ENCODE data around the gene SEMA4B.
"Not testable (repeated sequence)": the region's sequence is repeated elsewhere in the genome, so short reads cannot be mapped to it uniquely, and the experiment has no call there.

The SEMA4B gene

DNA sequence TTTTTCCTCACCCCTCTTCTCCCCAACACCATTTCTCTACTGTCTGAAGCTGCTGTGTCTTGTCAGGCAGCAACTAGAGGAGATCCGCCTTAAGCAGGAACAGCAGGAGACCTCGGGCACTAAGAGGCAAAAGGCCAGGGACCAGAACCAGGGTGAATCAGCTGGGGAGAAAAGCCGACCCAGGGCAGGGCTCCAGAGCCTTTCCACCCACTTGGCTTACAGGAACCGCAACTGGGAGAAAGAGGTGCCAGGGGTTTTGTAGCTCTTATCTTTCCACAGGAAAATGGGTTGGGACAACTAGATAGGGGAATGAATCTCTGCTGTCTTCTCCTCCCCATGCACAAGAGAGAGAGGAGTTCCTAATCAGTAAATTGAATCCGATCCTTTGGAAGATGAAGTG is 61.3 kb downstream of the SEMA4B start:
- DNase-seq = no peak

DNA sequence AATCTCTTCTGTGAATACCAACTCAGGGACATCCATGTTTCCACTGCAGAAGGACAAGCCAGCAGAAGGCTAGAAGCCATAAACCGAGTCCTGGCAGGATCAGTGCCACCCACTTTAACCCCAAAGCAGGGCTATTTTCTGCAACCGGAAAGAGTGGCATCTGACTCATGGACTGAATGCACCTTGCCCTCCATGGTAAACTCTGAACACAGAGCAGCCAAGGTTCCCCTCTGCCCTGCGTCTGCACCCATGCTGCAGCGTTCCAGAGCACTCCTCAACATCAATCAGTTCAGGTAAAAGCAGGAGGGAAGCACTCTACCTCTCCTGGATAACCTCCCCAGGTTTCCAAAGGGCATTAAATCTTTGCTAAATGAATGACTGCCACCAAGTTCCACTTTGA is 63.5 kb downstream of the SEMA4B start:
- DNase-seq = peak; percentile 46

GRCh38 chr15:90265271-90266060 is 64.3 kb downstream of the SEMA4B start, which contains the start of gene NGRN:
Gene NGRN (plus strand): TSS chr15:90265672. CDS start chr15:90265713, 41 bp downstream.
- peak; percentile 91 for DNase-seq

DNA sequence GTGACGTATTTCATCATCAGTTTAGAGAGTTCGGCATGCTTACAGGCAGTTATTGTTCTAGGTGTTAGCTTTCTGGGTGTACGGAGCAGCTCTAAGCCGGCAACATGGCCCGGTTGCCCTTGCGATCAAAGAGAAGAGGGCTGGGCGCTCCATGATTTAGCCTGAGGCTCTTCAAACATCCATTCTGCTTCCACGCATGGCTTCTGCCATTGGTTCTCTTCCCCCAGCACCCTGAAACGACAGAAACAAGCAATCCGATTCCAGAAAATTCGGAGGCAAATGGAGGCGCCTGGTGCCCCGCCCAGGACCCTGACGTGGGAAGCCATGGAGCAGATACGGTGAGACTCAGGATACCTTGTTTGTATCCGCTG is 64.9 kb downstream of the SEMA4B start:
- DNase-seq = peak; percentile 40

DNA sequence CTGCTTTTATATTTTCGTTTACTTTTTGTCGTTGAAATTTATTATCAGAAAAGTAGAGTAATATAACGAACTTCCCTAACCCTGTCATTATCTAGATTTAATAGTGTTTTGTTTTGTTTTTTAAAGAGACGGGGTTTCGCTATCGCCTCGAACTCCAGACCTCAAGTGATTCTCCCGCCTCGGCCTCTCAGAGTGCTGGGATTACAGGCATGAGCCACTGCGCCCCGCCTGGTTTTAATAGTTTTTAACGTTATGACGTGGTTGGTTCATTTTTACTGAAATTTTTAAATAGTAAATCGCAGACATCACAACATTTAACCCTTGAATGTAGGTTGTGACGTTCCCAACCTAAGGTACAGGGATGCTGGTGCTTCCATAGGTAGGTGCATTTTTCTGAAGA is 65.4 kb downstream of the SEMA4B start:
- peak; percentile 20 for DNase-seq

GRCh38 chr15:90268415-90268814 is 67.3 kb downstream of the SEMA4B start:
- no peak for DNase-seq

DNA sequence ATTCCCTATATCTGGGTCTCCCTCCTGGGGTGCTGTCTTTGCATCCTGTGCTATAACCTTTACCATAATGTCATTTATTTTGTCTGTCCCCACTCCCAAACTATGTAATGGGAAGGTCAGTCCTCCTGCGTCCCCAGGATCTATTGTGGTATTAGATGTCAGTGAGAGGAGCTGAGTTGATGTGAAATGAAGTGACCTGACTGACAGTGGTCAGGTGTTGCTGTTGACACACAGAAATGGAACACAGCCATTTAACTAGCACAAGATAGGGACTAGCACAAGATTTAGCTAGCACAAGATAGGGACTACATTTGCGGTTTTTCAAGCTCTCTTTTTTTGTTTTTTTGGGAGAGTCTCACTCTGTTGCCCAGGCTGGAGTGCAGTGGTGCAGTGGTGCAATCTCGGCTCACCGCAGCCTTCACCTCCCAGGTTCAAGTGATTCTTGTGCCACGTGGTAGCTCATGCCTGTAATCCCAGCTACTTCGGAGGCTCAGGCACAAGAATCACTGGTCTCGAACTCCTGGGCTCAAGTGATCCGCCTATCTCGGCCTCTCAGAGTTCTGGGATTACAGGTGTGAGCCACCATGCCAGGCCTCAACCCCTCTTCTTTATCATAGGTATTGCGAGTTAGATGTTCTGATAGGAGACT is 69.5 kb downstream of the SEMA4B start:
- DNase-seq = no peak

DNA sequence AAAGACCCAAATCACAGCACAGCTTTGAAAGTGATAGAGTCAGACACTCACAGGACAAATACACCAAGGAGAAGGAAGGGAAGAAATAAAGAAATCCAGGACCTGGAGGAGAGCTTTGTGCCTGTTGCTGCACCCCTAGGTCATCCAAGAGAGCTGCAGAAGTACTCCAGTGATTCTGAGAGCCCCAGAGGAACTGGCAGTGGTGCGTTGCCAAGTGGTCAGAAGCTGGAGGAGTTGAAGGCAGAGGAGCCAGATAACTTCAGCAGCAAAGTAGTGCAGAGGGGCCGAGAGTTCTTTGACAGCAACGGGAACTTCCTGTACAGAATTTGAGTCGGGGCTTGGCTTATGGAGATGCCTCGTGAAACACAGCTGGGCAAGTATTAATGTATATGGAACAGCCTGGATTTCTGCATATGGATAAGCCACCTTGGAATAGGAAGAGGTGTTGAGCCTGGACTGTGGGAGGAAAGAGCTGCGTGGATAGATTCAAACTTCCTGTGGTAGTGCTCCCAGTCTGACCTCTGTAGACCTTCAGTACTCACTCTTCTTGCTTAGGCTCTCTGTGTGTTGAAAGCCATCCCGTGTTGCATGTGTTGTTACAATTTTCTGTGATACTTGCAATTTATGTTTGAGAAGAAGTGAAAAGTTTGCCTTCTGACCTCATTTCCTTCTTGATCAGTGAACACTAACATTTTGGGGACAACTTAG is 70.5 kb downstream of the SEMA4B start:
- DNase-seq = no peak

DNA sequence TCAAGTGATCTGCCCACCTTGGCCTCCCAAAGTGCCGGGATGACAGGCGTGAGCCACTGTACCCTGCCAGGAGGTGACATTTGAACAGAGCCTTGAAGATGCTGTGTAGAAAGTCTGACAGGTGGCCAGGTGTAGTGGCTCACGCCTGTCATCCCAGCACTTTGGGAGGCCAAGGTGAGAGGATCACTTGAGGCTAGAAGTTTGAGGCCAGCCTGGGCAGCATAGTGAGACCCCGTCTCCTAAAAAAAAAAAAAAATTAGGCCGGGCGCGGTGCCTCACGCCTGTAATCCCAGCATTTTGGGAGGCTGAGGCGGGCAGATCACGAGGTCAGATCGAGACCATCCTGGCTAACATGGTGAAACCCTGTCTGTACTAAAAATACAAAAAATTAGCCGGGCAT is 77.3 kb downstream of the SEMA4B start:
- DNase-seq = not testable (repeated sequence)

Data from stimulated activated CD4-positive, alpha-beta T cell treated with anti-CD3 and anti-CD28 coated beads, Interleukin-1b, Interleukin-23, amount 100 ng/mL, for 48 hours (primary cell).